Endothelial cell (in vitro differentiated cells): ENCODE data around the gene DNAH8. TPM values are rescaled to one million over a fixed set of nuclear protein-coding genes. Genes with fewer than 3 reads are reported as not detected.

ENCODE experiments used
- DNase-seq: peaks from one replicate; pipeline ENCODE4 v3.0.0; 2021; ENCODE audit warnings: low spot score
- H3K27ac Mint-ChIP-seq: one replicate; pipeline ENCODE4 v1.8.0; 2021; ENCODE audit warnings: mixed read lengths, inconsistent platforms; ENCODE audit not compliant: unreplicated experiment
- H3K27me3 Mint-ChIP-seq: one replicate; pipeline ENCODE4 v1.8.0; 2021; ENCODE audit warnings: mild to moderate bottlenecking, moderate library complexity, mixed read lengths, inconsistent platforms; ENCODE audit not compliant: unreplicated experiment
- H3K36me3 Mint-ChIP-seq: one replicate; pipeline ENCODE4 v1.8.0; 2021; ENCODE audit warnings: mild to moderate bottlenecking, low read depth, mixed read lengths, inconsistent platforms; ENCODE audit not compliant: unreplicated experiment
- H3K4me1 Mint-ChIP-seq: one replicate; pipeline ENCODE4 v1.8.0; 2021; ENCODE audit warnings: mild to moderate bottlenecking, mixed read lengths, inconsistent platforms; ENCODE audit not compliant: unreplicated experiment
- H3K4me3 Mint-ChIP-seq: one replicate; pipeline ENCODE4 v1.8.0; 2021; ENCODE audit warnings: mild to moderate bottlenecking, mixed read lengths, inconsistent platforms; ENCODE audit not compliant: unreplicated experiment
- H3K9me3 Mint-ChIP-seq: one replicate; pipeline ENCODE4 v1.8.0; 2021; ENCODE audit warnings: mixed read lengths, inconsistent platforms; ENCODE audit not compliant: unreplicated experiment
- CTCF ChIP-seq: fragments of 200-600 bp; sonication (generic); IDR thresholded peaks from one replicate; pipeline ENCODE4 v1.5.0; 2021; ENCODE audit warnings: antibody characterized with exemption; ENCODE audit not compliant: unreplicated experiment
- total RNA-seq: library from RNA; stranded (reverse); fragmentation: NEBNext Ultra II Directional; extraction: Animal tissue kit (Norgen Biotek cat#: 25700); gene quantifications from one replicate; pipeline ENCODE4 v1.2.1, GENCODE V29; 2021; ENCODE audit not compliant: unreplicated experiment

Gene DNAH8
- total RNA-seq, 1 donor from 2014 or later: 0.05 TPM

GRCh38 chr6:38701551-38701950 lies 13.6 kb upstream of the DNAH8 start:
- peaks cover 8% of the 10 kb centered on the region for H3K4me1 Mint-ChIP-seq
- peaks cover 16% of the 10 kb centered on the region for H3K36me3 Mint-ChIP-seq
- no peak overlapping the region for H3K27ac Mint-ChIP-seq
- peaks cover 6% of the 10 kb centered on the region for H3K9me3 Mint-ChIP-seq
- no peak for DNase-seq
- peak overlapping the region; percentile 32 for H3K4me3 Mint-ChIP-seq
- no peaks in the 10 kb centered on the region for H3K27me3 Mint-ChIP-seq
- TF ChIP-seq CTCF: no peak

- peak within 1 kb of the TSS; percentile 93 for H3K4me3 Mint-ChIP-seq
- H3K4me1 Mint-ChIP-seq: peaks cover 6% of the 10 kb centered on the region
- H3K9me3 Mint-ChIP-seq: peaks cover 6% of the 10 kb centered on the region
- H3K36me3 Mint-ChIP-seq: peaks cover 16% of the 10 kb centered on the region
- TF ChIP-seq CTCF: no peak
- no peaks in the 10 kb centered on the region for H3K27me3 Mint-ChIP-seq
- peak; percentile 94 for DNase-seq
- H3K27ac Mint-ChIP-seq: peak within 1 kb of the TSS; percentile 62
Measured at GRCh38 chr6:38702558-38703397, 12.3 kb upstream of the DNAH8 start, which contains the start of gene GLO1. TSS of gene GLO1 (minus strand) at chr6:38703145. CDS start at chr6:38703054, 91 bp downstream.

- peaks cover 16% of the 10 kb centered on the region for H3K36me3 Mint-ChIP-seq
- H3K9me3 Mint-ChIP-seq: peaks cover 6% of the 10 kb centered on the region
- H3K4me1 Mint-ChIP-seq: no peaks in the 10 kb centered on the region
- no peak overlapping the region for H3K27ac Mint-ChIP-seq
- no peak overlapping the region for H3K4me3 Mint-ChIP-seq
- no peak for DNase-seq
- no peaks in the 10 kb centered on the region for H3K27me3 Mint-ChIP-seq
- no peak for TF ChIP-seq CTCF
Measured at GRCh38 chr6:38703949-38704590, 11.0 kb upstream of the DNAH8 start.

- Mint-ChIP-seq H3K27ac (no peak overlapping the region), H3K27me3 (no peaks in the 10 kb centered on the region), H3K4me1 (no peaks in the 10 kb centered on the region), H3K36me3 (peaks cover 11% of the 10 kb centered on the region), H3K9me3 (peaks cover 5% of the 10 kb centered on the region), H3K4me3 (no peak overlapping the region)
- TF ChIP-seq CTCF: no peak
- DNase-seq: no peak
Measured at GRCh38 chr6:38705924-38706323, 9.2 kb upstream of the DNAH8 start.

GRCh38 chr6:38708496-38708895 lies 6.6 kb upstream of the DNAH8 start:
- no peak for TF ChIP-seq CTCF
- Mint-ChIP-seq H3K27me3 (no peaks in the 10 kb centered on the region), H3K27ac (no peak overlapping the region), H3K4me1 (no peaks in the 10 kb centered on the region), H3K9me3 (peaks cover 5% of the 10 kb centered on the region), H3K36me3 (peaks cover 4% of the 10 kb centered on the region), H3K4me3 (no peak overlapping the region)
- no peak for DNase-seq
